Mammary epithelial cell (primary cell): ENCODE measurements around the gene GZMM.

ENCODE experiments used
- CTCF ChIP-seq, 2 donors: IDR thresholded peaks in 1 of 2; conservative IDR thresholded peaks in 1 of 2; 2 replicates each; pipeline ENCODE4 v1.5.1; 2011 to 2012; ENCODE audit warnings: inconsistent platforms in 2 of 2, low read length in 2 of 2, mild to moderate bottlenecking in 2 of 2, control low read depth in 1 of 2, low read depth in 1 of 2; ENCODE audit not compliant: insufficient read depth in 1 of 2; ENCODE audit errors: extremely low read depth in 1 of 2
- EZH2 ChIP-seq: IDR thresholded peaks from 2 replicates; pipeline ENCODE4 v1.6.1; 2012; ENCODE audit warnings: low read length, inconsistent platforms, borderline replicate concordance

- TF ChIP-seq CTCF (conservative IDR thresholded peaks at IDR 0.05 in 1 of 2, IDR thresholded peaks at IDR 0.05 in 1 of 2; ENCODE audit: extremely low read depth in 1 of 2, insufficient read depth in 1 of 2, low read depth in 1 of 2, low read length in 2 of 2) (no peak), EZH2 (no peak)
These were observed 35.4 kb downstream of the GZMM start for GRCh38 chr19:579111-579841.
